Right lobe of liver (tissue), 6 donors: Measurements from ENCODE around the gene TLR9. TPM values are rescaled to one million over a fixed set of nuclear protein-coding genes. Genes with fewer than 3 reads are reported as not detected.

ENCODE experiments used
- ATAC-seq, 4 donors: fragments of 200-7000 bp; cut with Tn5 transposase; one replicate each; pipeline ENCODE4 v1.9.1; 2020; ENCODE audit warnings: mild to moderate bottlenecking in 4 of 4, moderate library complexity in 4 of 4
- DNase-seq, 3 donors: peaks; one replicate each; pipeline ENCODE4 v3.0.0-alpha.2; 2020
- H3K27ac ChIP-seq, 3 donors: fragments of 200-600 bp; one replicate each; pipeline ENCODE4 v1.8.0; 2022
- H3K27me3 ChIP-seq, 2 donors: fragments of 200-600 bp; one replicate each; pipeline ENCODE4 v1.8.0; 2022
- H3K36me3 ChIP-seq, 4 donors: fragments of 200-600 bp; sonication (generic) in 1 of 4; one replicate each; pipeline versions ENCODE4 v1.5.1 to v1.8.0; 2017 to 2022; ENCODE audit warnings: control low read depth in 1 of 4
- H3K4me1 ChIP-seq, 4 donors: fragments of 200-600 bp; sonication (generic) in 1 of 4; one replicate each; pipeline versions ENCODE4 v1.5.1 to v1.8.0; 2017 to 2022; ENCODE audit warnings: control low read depth in 1 of 4
- H3K4me3 ChIP-seq, 3 donors: fragments of 200-600 bp; one replicate each; pipeline ENCODE4 v1.8.0; 2022
- H3K9me3 ChIP-seq, 4 donors: fragments of 200-600 bp; sonication (generic) in 1 of 4; one replicate each; pipeline versions ENCODE4 v1.5.1 to v1.8.0; 2017 to 2022; ENCODE audit warnings: control low read depth in 1 of 4
- POLR2A ChIP-seq: fragments of 450-650 bp; IDR thresholded peaks from one replicate; pipeline ENCODE4 v1.6.1; 2017; ENCODE audit warnings: antibody characterized with exemption, mild to moderate bottlenecking
- WGBS: methylation state at CpG from one replicate; pipeline ENCODE4 v1.1.6; 2018; ENCODE audit warnings: low coverage, low lambda C conversion rate; ENCODE audit not compliant: insufficient coverage; ENCODE audit errors: missing lambda C conversion rate; 5-methylcytosine and 5-hydroxymethylcytosine counted together
- intact Hi-C, 2 donors: fragments of 100-400 bp; cut with DNase I; formaldehyde crosslinking; loops; one replicate each; pipeline versions ENCODE4 v1.11.2 to v1.14.1; 2022
- microRNA counts: library from miRNA; unstranded; fragments of <30 nt; microRNA quantifications from one replicate; lab custom pipeline; 2016
- microRNA-seq, 2 donors: library from miRNA; unstranded; fragments of <30 nt; microRNA quantifications; one replicate each; pipeline ENCODE4, GENCODE V29; 2019 to 2020
- small RNA-seq, 2 experiments: library from RNA; depleted of rRNA; stranded (forward); fragments of <200 nt; gene quantifications; one replicate each; pipeline ENCODE3, GENCODE V24; 2016
- total RNA-seq, 6 experiments: library from RNA; depleted of rRNA in 2 of 6; stranded (reverse); fragments of >200 nt in 2 of 6; fragmentation: NEBNext Ultra II Directional in 3 of 6; extraction: Animal tissue kit (Norgen Biotek cat#: 25700) in 3 of 6; gene quantifications; one replicate each; pipeline versions ENCODE4 v1.1.0 to v1.2.4, GENCODE V29; 2016 to 2023
- TF ChIP-seq, protein P1 (sequence below), 4 donors: fragments of 200-600 bp in 3 of 4; fragments of 450-650 bp in 1 of 4; IDR thresholded peaks; one replicate each; pipeline versions ENCODE4 v1.5.1 to v1.8.0; 2016 to 2022; ENCODE audit warnings: antibody characterized with exemption in 4 of 4, mild to moderate bottlenecking in 2 of 4
- donor health status: DM: no; HTN: yes; CAD: no.
- donor health status: DM: no; HTN: no; CAD: no.
- donor health status: DM: no; HTN: no; CAD: no.
- donor health status: DM: no; HTN: yes; CAD: no.
- donor health status: DM: no; HTN: yes; CAD: no.

The TLR9 gene
- total RNA-seq, 6 experiments from 2014 or later = 0.12 to 0.59 (median 0.24) TPM; not detected in 2

DNA sequence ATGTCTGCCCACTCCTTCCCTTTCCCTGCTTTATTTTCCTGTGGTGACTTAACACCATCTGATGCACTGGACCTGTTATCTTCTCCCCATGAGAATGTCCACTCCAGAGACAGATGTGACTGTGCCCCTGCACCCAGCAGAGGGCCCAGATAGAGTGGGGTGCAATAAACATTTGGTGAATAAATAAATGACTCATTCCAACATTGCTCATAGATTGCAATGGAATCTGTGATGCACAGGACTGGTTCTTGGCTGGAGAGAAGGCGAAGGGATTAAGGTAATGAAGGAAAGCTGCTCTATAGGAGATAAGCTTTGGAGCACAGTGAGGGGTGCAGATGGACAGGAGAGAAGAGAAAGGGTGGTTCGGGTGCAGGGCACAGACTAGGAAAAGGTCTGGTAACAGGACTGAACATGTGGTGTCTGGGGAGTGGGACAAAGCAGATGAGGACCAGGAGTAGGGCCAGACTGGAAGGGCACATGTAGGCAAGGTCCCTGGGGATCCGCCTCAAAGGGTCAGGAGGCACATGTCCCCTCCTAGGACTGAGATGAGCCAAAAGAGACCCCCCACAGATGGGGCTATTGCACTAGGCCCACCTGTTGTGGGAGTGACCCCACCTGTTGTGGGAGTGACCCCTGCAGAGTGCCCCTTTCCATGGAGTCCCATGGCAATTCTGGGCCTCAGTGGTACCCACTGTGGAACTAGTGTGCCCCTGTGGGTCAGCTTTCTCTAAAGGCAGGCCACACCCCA is 53.8 kb downstream of the TLR9 start:
- intact Hi-C loops = no loop called here
- peak in 1 of 4 donors; percentile 72 for ATAC-seq
- DNase-seq = peak in 1 of 3 donors; percentile 12
- Histone ChIP-seq H3K4me3 (no peak overlapping the region), H3K36me3 (no peaks in the 10 kb centered on the region), H3K27me3 (no peaks in the 10 kb centered on the region), H3K9me3 (no peaks in the 10 kb centered on the region), H3K27ac (peak overlapping the region in 1 of 3 donors; percentile 50), H3K4me1 (peaks cover 0 to 27% (median 6%) of the 10 kb centered on the region in 4 donors)
- TF ChIP-seq, protein P1, sequence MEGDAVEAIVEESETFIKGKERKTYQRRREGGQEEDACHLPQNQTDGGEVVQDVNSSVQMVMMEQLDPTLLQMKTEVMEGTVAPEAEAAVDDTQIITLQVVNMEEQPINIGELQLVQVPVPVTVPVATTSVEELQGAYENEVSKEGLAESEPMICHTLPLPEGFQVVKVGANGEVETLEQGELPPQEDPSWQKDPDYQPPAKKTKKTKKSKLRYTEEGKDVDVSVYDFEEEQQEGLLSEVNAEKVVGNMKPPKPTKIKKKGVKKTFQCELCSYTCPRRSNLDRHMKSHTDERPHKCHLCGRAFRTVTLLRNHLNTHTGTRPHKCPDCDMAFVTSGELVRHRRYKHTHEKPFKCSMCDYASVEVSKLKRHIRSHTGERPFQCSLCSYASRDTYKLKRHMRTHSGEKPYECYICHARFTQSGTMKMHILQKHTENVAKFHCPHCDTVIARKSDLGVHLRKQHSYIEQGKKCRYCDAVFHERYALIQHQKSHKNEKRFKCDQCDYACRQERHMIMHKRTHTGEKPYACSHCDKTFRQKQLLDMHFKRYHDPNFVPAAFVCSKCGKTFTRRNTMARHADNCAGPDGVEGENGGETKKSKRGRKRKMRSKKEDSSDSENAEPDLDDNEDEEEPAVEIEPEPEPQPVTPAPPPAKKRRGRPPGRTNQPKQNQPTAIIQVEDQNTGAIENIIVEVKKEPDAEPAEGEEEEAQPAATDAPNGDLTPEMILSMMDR (IDR thresholded peaks at IDR 0.05) = no peak
- TF ChIP-seq POLR2A = no peak
- WGBS = 90% methylated on average over 2 of the region's 3 CpGs

MicroRNAs encoded within 50 kb of the gene (microRNA counts, 767-probe panel; counts per million panel counts)
- 17,598 counts per million, percentile 96 among the panel's probes with 10 or more counts for microRNA hsa-let-7g-5p (lab: Ali Mortazavi, UCI)

Small RNA genes lying within 50 kb of the gene (microRNA-seq; reads per million reads assigned to microRNA genes)
- 153,838 to 159,545 reads per million in 2 donors for gene MIRLET7G

Small RNA genes lying within 50 kb of the gene (small RNA-seq; reads per million reads assigned to genes)
- 724 to 1,056 reads per million in 2 experiments for gene MIRLET7G

Other genes starting within 250 kb of the TLR9 start
- gene ACY1, start 242.1 kb downstream of the TLR9 start, total RNA-seq = 100 to 1,000 TPM; 223 to 479 (median 297) TPM
- gene RPL29, start 229.8 kb downstream of the TLR9 start, total RNA-seq = 100 to 1,000 TPM; 396 to 971 (median 447) TPM
- gene DUSP7, start 169.1 kb downstream of the TLR9 start, total RNA-seq = 1 to 10 TPM; 3.0 to 4.2 (median 3.5) TPM
- gene POC1A, start 71.2 kb downstream of the TLR9 start, total RNA-seq = 1 to 10 TPM; 2.0 to 4.3 (median 3.2) TPM
- gene ALAS1, start 27.5 kb downstream of the TLR9 start, total RNA-seq = 100 to 1,000 TPM in 4 of 6 experiments, 10 to 100 TPM in 2; 73.4 to 783 (median 147) TPM
- 10 to 100 TPM; 12.9 to 34.4 (median 23.7) TPM for gene TWF2, start 13.5 kb upstream of the TLR9 start, total RNA-seq
- gene PPM1M, start 20.1 kb upstream of the TLR9 start, total RNA-seq = 1 to 10 TPM; 2.8 to 7.1 (median 4.5) TPM
- gene WDR82, start 53.0 kb upstream of the TLR9 start, total RNA-seq = 10 to 100 TPM; 14.1 to 25.2 (median 20.7) TPM
- gene GLYCTK, start 62.2 kb upstream of the TLR9 start, total RNA-seq = 100 to 1,000 TPM in 4 of 6 experiments, 10 to 100 TPM in 2; 75.1 to 320 (median 178) TPM
- 10 to 100 TPM in 2 of 6 experiments, 1 to 10 TPM in 4; 1.6 to 11.2 (median 8.1) TPM for gene DNAH1, start 90.7 kb upstream of the TLR9 start, total RNA-seq
- gene BAP1, start 184.4 kb upstream of the TLR9 start, total RNA-seq = 10 to 100 TPM; 33.1 to 46.5 (median 38.7) TPM
- gene PHF7, start 185.0 kb upstream of the TLR9 start, total RNA-seq = 1 to 10 TPM; 2.6 to 4.8 (median 4.0) TPM
- 1 to 10 TPM in 2 of 6 experiments, under 1 TPM in 4; 0.60 to 2.8 (median 0.80) TPM for gene SEMA3G, start 219.5 kb upstream of the TLR9 start, total RNA-seq
- gene TNNC1, start 228.4 kb upstream of the TLR9 start, total RNA-seq = 10 to 100 TPM in 1 of 6 experiments, 1 to 10 TPM in 3, under 1 TPM in 2; 0.55 to 12.2 (median 1.3) TPM
- 10 to 100 TPM; 19.7 to 51.9 (median 30.6) TPM for gene NISCH, start 230.0 kb upstream of the TLR9 start, total RNA-seq